Smooth muscle cell (in vitro differentiated cells): ENCODE data around the gene LYZL6. TPM values are rescaled to one million over a fixed set of nuclear protein-coding genes. Genes with fewer than 3 reads are reported as not detected.

Experiments used
- DNase-seq: peaks from one replicate; lab custom pipeline; 2025; ENCODE audit not compliant: unreplicated experiment; lab: John Stamatoyannopoulos, UW
- H2AFZ ChIP-seq: fragments of 200-600 bp; sonication (generic); 2 replicates; pipeline ENCODE4 v1.6.0; 2016; ENCODE audit warnings: antibody characterized with exemption, low read depth, mild to moderate bottlenecking
- H3F3A ChIP-seq: fragments of 200-600 bp; sonication (generic); 2 replicates; pipeline ENCODE4 v1.6.0; 2017; ENCODE audit warnings: antibody characterized with exemption, low read depth
- H3K27ac ChIP-seq: fragments of 200-600 bp; sonication (generic); 2 replicates; pipeline ENCODE4 v1.5.1; 2016; ENCODE audit warnings: low read depth, mild to moderate bottlenecking
- H3K27me3 ChIP-seq: fragments of 200-600 bp; sonication (generic); 2 replicates; pipeline ENCODE4 v1.6.1; 2016; ENCODE audit warnings: low read depth, mild to moderate bottlenecking
- H3K36me3 ChIP-seq: fragments of 200-600 bp; sonication (generic); 2 replicates; pipeline ENCODE4 v1.5.1; 2016; ENCODE audit warnings: low read depth
- H3K4me1 ChIP-seq: fragments of 200-600 bp; sonication (generic); 2 replicates; pipeline ENCODE4 v1.5.1; 2016; ENCODE audit warnings: low read depth
- H3K4me2 ChIP-seq: fragments of 200-600 bp; sonication (generic); 2 replicates; pipeline ENCODE4 v1.6.0; 2016; ENCODE audit warnings: mild to moderate bottlenecking
- H3K4me3 ChIP-seq: fragments of 200-600 bp; sonication (generic); 2 replicates; pipeline ENCODE4 v1.5.1; 2016; ENCODE audit warnings: mild to moderate bottlenecking
- H3K79me2 ChIP-seq: fragments of 200-600 bp; sonication (generic); 2 replicates; pipeline ENCODE4 v1.6.0; 2016; ENCODE audit warnings: low read depth, mild to moderate bottlenecking
- H3K9ac ChIP-seq: fragments of 200-600 bp; sonication (generic); 2 replicates; pipeline ENCODE4 v1.6.0; 2016; ENCODE audit warnings: low read depth
- H3K9me3 ChIP-seq: fragments of 200-600 bp; sonication (generic); replicated peaks from 2 replicates; pipeline ENCODE4 v1.5.1; 2016; ENCODE audit warnings: low read depth
- H4K20me1 ChIP-seq: fragments of 200-600 bp; sonication (generic); 2 replicates; pipeline ENCODE4 v1.6.0; 2016; ENCODE audit warnings: low read depth
- WGBS: methylation state at CpG from one replicate; pipeline ENCODE4 v1.1.7; 2016; ENCODE audit warnings: low lambda C conversion rate; 5-methylcytosine and 5-hydroxymethylcytosine counted together
- polyA plus RNA-seq: library from polyadenylated mRNA; unstranded; fragments of >200 nt; fragmentation: Nextera tagmentation; extraction: Ambion mirVana; gene quantifications from 2 replicates; pipeline ENCODE4 v1.2.1, GENCODE V29; 2016
- total RNA-seq: library from RNA; depleted of rRNA; stranded (reverse); fragments of >200 nt; gene quantifications from 2 replicates; pipeline ENCODE4 v1.2.3, GENCODE V29; 2014
- TF ChIP-seq, protein P1 (sequence below): fragments of 200-600 bp; sonication (generic); IDR thresholded peaks from 2 replicates; pipeline ENCODE4 v1.5.1; 2017; ENCODE audit warnings: borderline replicate concordance, mild to moderate bottlenecking, antibody characterized with exemption; ENCODE audit not compliant: insufficient read depth, poor library complexity, severe bottlenecking

The LYZL6 gene
- total and polyA plus RNA-seq, 2 experiments from 2014 or later, result not detected

DNA sequence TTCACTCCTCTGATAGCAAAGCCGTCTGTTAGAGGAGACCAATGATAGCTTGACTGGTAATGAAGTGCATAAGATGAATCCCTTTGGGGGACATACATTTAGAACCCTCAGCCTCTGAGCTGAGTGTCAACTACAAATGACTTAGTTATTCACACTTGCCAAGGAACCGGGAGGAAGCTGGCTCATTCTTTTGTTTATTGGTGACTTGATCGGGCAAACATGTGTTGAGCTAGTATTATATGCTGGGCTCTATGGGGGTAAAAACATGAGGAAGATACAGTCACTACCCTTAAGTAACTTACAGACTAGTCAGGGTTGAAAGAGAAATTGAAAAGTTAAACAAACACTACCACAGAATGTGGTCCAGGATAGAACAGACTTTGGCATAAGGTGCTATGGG, 34.8 kb upstream of the LYZL6 start:
- WGBS, result 90% methylated on average over 3 of the region's 3 CpGs

DNA sequence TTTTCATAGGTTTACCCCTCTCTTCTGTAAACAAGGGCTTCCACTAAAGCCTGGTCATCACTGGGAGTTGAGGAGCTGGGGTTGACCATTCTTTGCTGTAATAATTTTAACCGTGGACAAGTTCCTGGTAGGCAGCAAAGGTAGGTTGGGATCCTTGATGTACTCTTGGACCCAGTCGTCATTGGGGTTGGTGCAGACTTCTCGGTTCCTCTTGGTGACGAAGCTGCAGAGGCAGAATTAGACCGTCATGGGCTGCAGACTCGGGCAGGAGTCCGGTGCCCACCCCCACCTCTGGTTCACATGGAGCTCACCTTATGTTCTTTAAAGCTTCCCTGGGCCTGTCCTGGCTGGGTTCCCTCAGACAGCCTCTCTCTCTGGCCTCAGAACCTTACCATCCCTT, 34.0 kb upstream of the LYZL6 start:
- Histone ChIP-seq H3K9ac (no peak overlapping the region), H2AFZ (no peak overlapping the region), H3K79me2 (no peaks in the 10 kb centered on the region), H3K36me3 (no peaks in the 10 kb centered on the region), H3K27ac (no peak overlapping the region), H3K4me2 (no peak overlapping the region), H3K4me1 (no peaks in the 10 kb centered on the region), H3K9me3 (no peaks in the 10 kb centered on the region), H3F3A (no peaks in the 10 kb centered on the region), H3K27me3 (peaks cover 12% of the 10 kb centered on the region), H3K4me3 (no peak overlapping the region), H4K20me1 (no peaks in the 10 kb centered on the region)
- TF ChIP-seq, protein P1, sequence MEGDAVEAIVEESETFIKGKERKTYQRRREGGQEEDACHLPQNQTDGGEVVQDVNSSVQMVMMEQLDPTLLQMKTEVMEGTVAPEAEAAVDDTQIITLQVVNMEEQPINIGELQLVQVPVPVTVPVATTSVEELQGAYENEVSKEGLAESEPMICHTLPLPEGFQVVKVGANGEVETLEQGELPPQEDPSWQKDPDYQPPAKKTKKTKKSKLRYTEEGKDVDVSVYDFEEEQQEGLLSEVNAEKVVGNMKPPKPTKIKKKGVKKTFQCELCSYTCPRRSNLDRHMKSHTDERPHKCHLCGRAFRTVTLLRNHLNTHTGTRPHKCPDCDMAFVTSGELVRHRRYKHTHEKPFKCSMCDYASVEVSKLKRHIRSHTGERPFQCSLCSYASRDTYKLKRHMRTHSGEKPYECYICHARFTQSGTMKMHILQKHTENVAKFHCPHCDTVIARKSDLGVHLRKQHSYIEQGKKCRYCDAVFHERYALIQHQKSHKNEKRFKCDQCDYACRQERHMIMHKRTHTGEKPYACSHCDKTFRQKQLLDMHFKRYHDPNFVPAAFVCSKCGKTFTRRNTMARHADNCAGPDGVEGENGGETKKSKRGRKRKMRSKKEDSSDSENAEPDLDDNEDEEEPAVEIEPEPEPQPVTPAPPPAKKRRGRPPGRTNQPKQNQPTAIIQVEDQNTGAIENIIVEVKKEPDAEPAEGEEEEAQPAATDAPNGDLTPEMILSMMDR, result no peak
- 93% methylated on average over 4 of the region's 7 CpGs for WGBS
- DNase-seq, result no peak

More for the DNA sequence above, 34.8 kb upstream of the LYZL6 start:
- H3K4me1 ChIP-seq, result no peaks in the 10 kb centered on the region
- DNase-seq, result no peak
- H2AFZ ChIP-seq, result no peak overlapping the region
- no peaks in the 10 kb centered on the region for H3K36me3 ChIP-seq
- H3K9me3 ChIP-seq, result no peaks in the 10 kb centered on the region
- no peaks in the 10 kb centered on the region for H3K79me2 ChIP-seq
- TF ChIP-seq, protein P1, result no peak
- H3K4me2 ChIP-seq, result no peak overlapping the region
- no peak overlapping the region for H3K27ac ChIP-seq
- no peak overlapping the region for H3K9ac ChIP-seq
- H3F3A ChIP-seq, result no peaks in the 10 kb centered on the region
- no peaks in the 10 kb centered on the region for H4K20me1 ChIP-seq
- no peak overlapping the region for H3K4me3 ChIP-seq
- H3K27me3 ChIP-seq, result peaks cover 12% of the 10 kb centered on the region

DNA sequence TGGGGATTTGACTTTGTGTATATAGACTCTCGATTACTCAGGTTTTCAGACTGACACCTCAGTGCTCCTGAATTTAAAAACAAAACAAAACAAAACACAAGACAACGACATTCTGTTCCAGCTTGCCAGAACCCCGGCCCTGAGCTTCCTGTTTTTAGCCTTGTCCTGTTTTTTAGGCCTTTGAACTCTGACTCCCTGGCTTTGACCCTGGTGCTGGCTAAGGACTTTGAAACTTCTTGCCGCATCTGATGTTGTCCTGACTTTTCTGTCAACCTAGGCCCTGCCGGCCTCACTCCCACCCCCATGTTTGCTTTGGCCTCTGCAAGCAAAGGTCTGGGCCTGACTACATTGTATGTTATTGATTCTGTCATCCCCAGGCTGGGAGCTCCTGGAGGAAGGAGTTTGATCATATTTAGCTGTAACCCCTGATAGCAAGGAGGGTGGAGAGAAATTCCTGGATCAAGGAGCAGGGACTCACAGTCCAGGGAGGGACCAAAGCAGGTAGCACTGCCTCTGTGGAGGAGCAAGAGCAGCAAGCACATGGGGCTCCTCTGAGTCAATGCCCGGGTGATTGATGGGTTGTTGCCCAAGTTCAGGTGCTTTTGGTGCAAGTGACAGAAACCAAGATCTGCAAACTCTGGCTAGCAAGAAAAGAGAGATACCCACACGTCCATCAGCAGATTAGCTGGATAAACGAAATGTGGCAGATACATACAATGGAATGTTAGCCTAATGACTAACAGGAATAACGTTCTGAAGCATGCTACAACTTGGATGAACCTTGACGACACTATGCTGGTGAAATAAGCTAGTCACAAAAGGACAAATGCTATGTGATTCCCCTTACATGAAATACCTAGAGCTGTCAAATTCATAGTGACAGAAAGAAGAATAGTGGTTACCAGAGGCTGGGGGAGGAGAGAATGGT, 30.1 kb upstream of the LYZL6 start:
- no peaks in the 10 kb centered on the region for H3K79me2 ChIP-seq
- no peaks in the 10 kb centered on the region for H4K20me1 ChIP-seq
- TF ChIP-seq, protein P1, result no peak
- H3K4me2 ChIP-seq, result no peak overlapping the region
- H3K9me3 ChIP-seq, result no peaks in the 10 kb centered on the region
- H3K4me1 ChIP-seq, result no peaks in the 10 kb centered on the region
- H3K9ac ChIP-seq, result no peak overlapping the region
- no peaks in the 10 kb centered on the region for H3K36me3 ChIP-seq
- no peak for DNase-seq
- peaks cover 7% of the 10 kb centered on the region for H3K27me3 ChIP-seq
- H3K4me3 ChIP-seq, result no peak overlapping the region
- no peak overlapping the region for H3K27ac ChIP-seq
- H3F3A ChIP-seq, result no peaks in the 10 kb centered on the region
- WGBS, result 54% methylated on average over 10 of the region's 10 CpGs
- H2AFZ ChIP-seq, result no peak overlapping the region
